ENCODE results near the gene SLC5A10.
"Not testable (repeated sequence)": the region's sequence is repeated elsewhere in the genome, so short reads cannot be mapped to it uniquely, and the experiment has no call there.

DNA sequence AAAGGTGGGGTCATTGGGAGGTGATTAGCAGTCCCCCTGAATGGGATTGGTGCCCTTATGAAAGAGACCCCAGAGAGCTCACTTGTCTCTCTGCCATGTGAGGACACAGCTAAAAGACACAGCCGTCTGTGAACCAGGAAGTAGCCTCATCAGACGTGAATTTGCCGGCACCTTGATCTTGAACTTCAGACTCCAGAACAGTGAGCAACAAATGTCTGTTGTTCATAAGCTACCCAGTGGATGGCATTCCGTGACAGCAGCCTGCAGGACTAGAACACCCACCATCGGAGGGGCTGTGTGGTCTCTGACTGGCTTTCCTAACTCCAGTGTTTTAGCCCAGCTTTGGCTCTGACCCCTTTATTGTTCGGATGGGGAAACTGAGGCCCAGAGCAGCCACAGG is 85.6 kb downstream of the SLC5A10 start:
- TF ChIP-seq, protein P1, sequence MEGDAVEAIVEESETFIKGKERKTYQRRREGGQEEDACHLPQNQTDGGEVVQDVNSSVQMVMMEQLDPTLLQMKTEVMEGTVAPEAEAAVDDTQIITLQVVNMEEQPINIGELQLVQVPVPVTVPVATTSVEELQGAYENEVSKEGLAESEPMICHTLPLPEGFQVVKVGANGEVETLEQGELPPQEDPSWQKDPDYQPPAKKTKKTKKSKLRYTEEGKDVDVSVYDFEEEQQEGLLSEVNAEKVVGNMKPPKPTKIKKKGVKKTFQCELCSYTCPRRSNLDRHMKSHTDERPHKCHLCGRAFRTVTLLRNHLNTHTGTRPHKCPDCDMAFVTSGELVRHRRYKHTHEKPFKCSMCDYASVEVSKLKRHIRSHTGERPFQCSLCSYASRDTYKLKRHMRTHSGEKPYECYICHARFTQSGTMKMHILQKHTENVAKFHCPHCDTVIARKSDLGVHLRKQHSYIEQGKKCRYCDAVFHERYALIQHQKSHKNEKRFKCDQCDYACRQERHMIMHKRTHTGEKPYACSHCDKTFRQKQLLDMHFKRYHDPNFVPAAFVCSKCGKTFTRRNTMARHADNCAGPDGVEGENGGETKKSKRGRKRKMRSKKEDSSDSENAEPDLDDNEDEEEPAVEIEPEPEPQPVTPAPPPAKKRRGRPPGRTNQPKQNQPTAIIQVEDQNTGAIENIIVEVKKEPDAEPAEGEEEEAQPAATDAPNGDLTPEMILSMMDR (IDR thresholded peaks at IDR 0.05): not testable (repeated sequence)
- not testable (repeated sequence) for TF ChIP-seq POLR2A (IDR thresholded peaks at IDR 0.05)
